ENCODE results near the gene RBM20. TPM values are rescaled to one million over a fixed set of nuclear protein-coding genes. Genes with fewer than 3 reads are reported as not detected.
"Not testable (repeated sequence)": the region's sequence is repeated elsewhere in the genome, so short reads cannot be mapped to it uniquely, and the experiment has no call there.

Gene RBM20
- total and polyA plus RNA-seq, 2 experiments from 2014 or later, result not detected

- Histone ChIP-seq H3K4me3 (no peak overlapping the region), H3K9me3 (ENCODE audit: low read depth) (no peaks in the 10 kb centered on the region), H3K4me2 (ENCODE audit: unreplicated experiment) (no peak overlapping the region), H3K27me3 (replicated peaks; ENCODE audit: insufficient read depth) (no peaks in the 10 kb centered on the region), H4K20me1 (ENCODE audit: insufficient read depth) (no peaks in the 10 kb centered on the region), H3K9me2 (ENCODE audit: insufficient read depth) (no peaks in the 10 kb centered on the region), H3F3A (ENCODE audit: insufficient read depth) (peaks cover 13% of the 10 kb centered on the region), H3K9ac (no peak overlapping the region), H3K36me3 (ENCODE audit: low read depth) (peaks cover 24% of the 10 kb centered on the region), H2AFZ (no peak overlapping the region), H3K79me2 (ENCODE audit: insufficient read depth) (no peaks in the 10 kb centered on the region), H3K4me1 (ENCODE audit: insufficient read depth) (no peaks in the 10 kb centered on the region), H3K27ac (no peak overlapping the region)
- no peak for DNase-seq
- no peak for TF ChIP-seq EZH2 (IDR thresholded peaks at IDR 0.05; ENCODE audit: insufficient read depth, poor library complexity, severe bottlenecking)
- no peak for TF ChIP-seq EZH2phosphoT487 (IDR thresholded peaks at IDR 0.05; ENCODE audit: insufficient read depth, low read depth)
- in situ Hi-C loops (cut with MboI), result loop anchor here (25.0 kb wide), 1 partner anchor 279 kb away; no protein-coding TSS in a partner anchor
- 80 to 82% methylated on average over 6 of the region's 6 CpGs for WGBS, 2 experiments (ENCODE audit: low coverage in 1 of 2, low lambda C conversion rate in 2 of 2, missing lambda C conversion rate in 2 of 2)
Measured at GRCh38 chr10:110608087-110608486, 36.0 kb upstream of the RBM20 start.

GRCh38 chr10:110609605-110610004 is 34.5 kb upstream of the RBM20 start:
- Histone ChIP-seq H4K20me1 (ENCODE audit: insufficient read depth) (no peaks in the 10 kb centered on the region), H3K9me3 (ENCODE audit: low read depth) (no peaks in the 10 kb centered on the region), H3K27ac (no peak overlapping the region), H3K36me3 (ENCODE audit: low read depth) (peaks cover 15% of the 10 kb centered on the region), H3K9me2 (ENCODE audit: insufficient read depth) (no peaks in the 10 kb centered on the region), H3K27me3 (replicated peaks; ENCODE audit: insufficient read depth) (no peaks in the 10 kb centered on the region), H3F3A (ENCODE audit: insufficient read depth) (peaks cover 13% of the 10 kb centered on the region), H2AFZ (no peak overlapping the region), H3K4me3 (no peak overlapping the region), H3K4me2 (ENCODE audit: unreplicated experiment) (no peak overlapping the region), H3K4me1 (ENCODE audit: insufficient read depth) (peaks cover 2% of the 10 kb centered on the region; the same call in 1 of the 2 replicates), H3K79me2 (ENCODE audit: insufficient read depth) (no peaks in the 10 kb centered on the region), H3K9ac (no peak overlapping the region)
- no peak for TF ChIP-seq EZH2phosphoT487 (IDR thresholded peaks at IDR 0.05; ENCODE audit: insufficient read depth, low read depth)
- no peak for TF ChIP-seq EZH2 (IDR thresholded peaks at IDR 0.05; ENCODE audit: insufficient read depth, poor library complexity, severe bottlenecking)
- DNase-seq, result no peak
- in situ Hi-C loops (cut with MboI), result loop anchor here (25.0 kb wide), 1 partner anchor 278 kb away; no protein-coding TSS in a partner anchor
- WGBS, 2 experiments (ENCODE audit: low coverage in 1 of 2, low lambda C conversion rate in 2 of 2, missing lambda C conversion rate in 2 of 2), result 33 to 41% methylated on average over 2 of the region's 2 CpGs

- TF ChIP-seq EZH2phosphoT487 (IDR thresholded peaks at IDR 0.05; ENCODE audit: insufficient read depth, low read depth) (no peak), EZH2 (IDR thresholded peaks at IDR 0.05; ENCODE audit: insufficient read depth, poor library complexity, severe bottlenecking) (no peak)
- in situ Hi-C loops (cut with MboI), result loop anchor here (25.0 kb wide), 1 partner anchor 277 kb away; no protein-coding TSS in a partner anchor
- H3K9ac ChIP-seq, result no peak overlapping the region
- H4K20me1 ChIP-seq (ENCODE audit: insufficient read depth), result no peaks in the 10 kb centered on the region
- no peaks in the 10 kb centered on the region for H3K9me3 ChIP-seq (ENCODE audit: low read depth)
- no peak overlapping the region for H3K4me3 ChIP-seq
- no peaks in the 10 kb centered on the region for H3K79me2 ChIP-seq (ENCODE audit: insufficient read depth)
- H3K36me3 ChIP-seq (ENCODE audit: low read depth), result peaks cover 8% of the 10 kb centered on the region
- peaks cover 9% of the 10 kb centered on the region; the same call in 1 of the 2 replicates for H3K4me1 ChIP-seq (ENCODE audit: insufficient read depth)
- no peak overlapping the region for H3K27ac ChIP-seq
- H3K27me3 ChIP-seq (replicated peaks; ENCODE audit: insufficient read depth), result no peaks in the 10 kb centered on the region
- no peak overlapping the region for H2AFZ ChIP-seq
- DNase-seq, result peak; percentile 70
- H3K4me2 ChIP-seq (ENCODE audit: unreplicated experiment), result no peak overlapping the region
- 0 to 8% methylated on average over 3 of the region's 3 CpGs for WGBS, 2 experiments (ENCODE audit: low coverage in 1 of 2, low lambda C conversion rate in 2 of 2, missing lambda C conversion rate in 2 of 2)
- peaks cover 10% of the 10 kb centered on the region for H3F3A ChIP-seq (ENCODE audit: insufficient read depth)
- no peaks in the 10 kb centered on the region for H3K9me2 ChIP-seq (ENCODE audit: insufficient read depth)
Measured at GRCh38 chr10:110610308-110610774, 33.8 kb upstream of the RBM20 start.

GRCh38 chr10:110610781-110611180 is 33.4 kb upstream of the RBM20 start:
- not testable (repeated sequence) for H3F3A ChIP-seq (ENCODE audit: insufficient read depth); H3K27ac ChIP-seq; H2AFZ ChIP-seq; H3K36me3 ChIP-seq (ENCODE audit: low read depth); H4K20me1 ChIP-seq (ENCODE audit: insufficient read depth); H3K4me3 ChIP-seq; H3K4me2 ChIP-seq (ENCODE audit: unreplicated experiment); H3K9me3 ChIP-seq (ENCODE audit: low read depth); H3K27me3 ChIP-seq (replicated peaks; ENCODE audit: insufficient read depth); H3K79me2 ChIP-seq (ENCODE audit: insufficient read depth); H3K9ac ChIP-seq; DNase-seq; H3K9me2 ChIP-seq (ENCODE audit: insufficient read depth)
- in situ Hi-C loops (cut with MboI), result loop anchor here (25.0 kb wide), 1 partner anchor 277 kb away; no protein-coding TSS in a partner anchor
- H3K4me1 ChIP-seq (ENCODE audit: insufficient read depth), result peaks cover 11% of the 10 kb centered on the region; the same call in 1 of the 2 replicates
- 81 to 90% methylated on average over 3 of the region's 3 CpGs for WGBS, 2 experiments (ENCODE audit: low coverage in 1 of 2, low lambda C conversion rate in 2 of 2, missing lambda C conversion rate in 2 of 2)
